Raji (cell line): Measurements from ENCODE around the gene ASPG.

Experiments
- POLR2A ChIP-seq: IDR thresholded peaks from 2 replicates; pipeline ENCODE4 v1.6.1; 2011; ENCODE audit warnings: low read depth, low read length, control low read depth; ENCODE audit not compliant: insufficient read depth

ASPG gene

DNA sequence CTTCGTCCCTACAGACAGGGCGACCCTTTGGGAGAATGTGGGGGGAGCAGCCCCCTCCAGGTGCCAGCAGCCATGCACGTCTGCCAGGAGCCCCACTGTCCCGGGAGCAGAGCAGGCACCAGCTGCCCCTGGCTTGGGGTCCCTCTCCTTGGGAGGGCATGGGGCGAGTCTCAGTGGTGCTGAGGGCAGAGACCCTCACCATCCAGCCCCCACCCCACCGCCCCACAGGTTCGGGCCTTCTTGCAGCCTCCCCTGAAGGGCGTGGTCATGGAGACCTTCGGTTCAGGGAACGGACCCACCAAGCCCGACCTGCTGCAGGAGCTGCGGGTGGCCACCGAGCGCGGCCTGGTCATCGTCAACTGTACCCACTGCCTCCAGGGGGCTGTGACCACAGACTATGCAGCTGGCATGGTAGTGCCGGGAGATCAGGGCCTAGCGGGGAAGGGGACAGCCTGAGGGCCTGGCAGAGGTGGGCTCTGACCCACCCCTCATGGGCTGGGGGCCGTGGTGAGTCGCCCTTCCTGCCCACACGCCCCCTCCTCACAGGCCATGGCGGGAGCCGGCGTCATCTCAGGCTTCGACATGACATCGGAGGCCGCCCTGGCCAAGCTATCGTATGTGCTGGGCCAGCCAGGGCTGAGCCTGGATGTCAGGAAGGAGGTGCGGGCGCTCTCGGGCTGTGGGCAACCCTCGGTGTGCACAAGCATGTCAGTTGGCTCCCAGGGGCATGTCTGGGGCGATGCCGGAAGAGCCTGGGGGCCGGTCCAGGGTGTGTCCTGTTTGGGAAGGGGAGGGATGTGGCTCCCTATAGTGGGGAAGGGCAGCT lies 18.8 kb downstream of the ASPG start:
- no peak for TF ChIP-seq POLR2A

DNA sequence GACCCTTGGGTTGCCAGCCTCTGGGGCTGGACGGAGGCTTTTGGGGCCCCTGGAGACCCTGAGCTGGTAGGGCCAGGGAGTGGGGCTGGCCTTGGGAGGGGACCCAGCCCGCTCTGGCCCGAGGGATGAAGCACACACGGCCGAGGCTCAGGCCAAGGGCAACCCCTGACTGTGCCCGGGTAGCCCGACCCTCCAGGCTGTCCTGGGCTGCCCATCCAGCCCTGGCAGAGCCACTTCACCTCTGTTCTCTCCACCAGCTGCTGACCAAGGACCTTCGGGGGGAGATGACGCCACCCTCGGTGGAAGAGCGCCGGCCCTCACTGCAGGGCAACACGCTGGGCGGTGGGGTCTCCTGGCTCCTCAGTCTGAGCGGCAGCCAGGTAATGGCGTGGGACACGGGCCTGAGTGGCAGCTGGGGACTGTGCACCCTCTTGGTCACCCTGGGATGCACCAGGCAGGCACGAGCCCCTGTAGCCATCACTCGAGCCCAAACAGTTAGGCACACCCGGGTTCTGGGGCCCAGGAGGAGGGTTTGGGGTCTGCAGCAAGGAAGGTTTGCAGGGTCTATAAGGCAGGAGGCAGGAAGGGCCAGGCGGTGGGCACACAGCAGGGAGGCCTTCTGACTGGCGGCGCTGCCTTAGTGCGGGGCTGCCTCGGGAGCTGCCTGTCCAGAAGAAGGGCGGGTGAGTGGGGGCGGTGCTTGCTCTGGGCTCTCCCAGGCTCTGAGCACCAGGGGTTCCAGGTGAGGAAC lies 19.7 kb downstream of the ASPG start:
- TF ChIP-seq POLR2A: no peak

DNA sequence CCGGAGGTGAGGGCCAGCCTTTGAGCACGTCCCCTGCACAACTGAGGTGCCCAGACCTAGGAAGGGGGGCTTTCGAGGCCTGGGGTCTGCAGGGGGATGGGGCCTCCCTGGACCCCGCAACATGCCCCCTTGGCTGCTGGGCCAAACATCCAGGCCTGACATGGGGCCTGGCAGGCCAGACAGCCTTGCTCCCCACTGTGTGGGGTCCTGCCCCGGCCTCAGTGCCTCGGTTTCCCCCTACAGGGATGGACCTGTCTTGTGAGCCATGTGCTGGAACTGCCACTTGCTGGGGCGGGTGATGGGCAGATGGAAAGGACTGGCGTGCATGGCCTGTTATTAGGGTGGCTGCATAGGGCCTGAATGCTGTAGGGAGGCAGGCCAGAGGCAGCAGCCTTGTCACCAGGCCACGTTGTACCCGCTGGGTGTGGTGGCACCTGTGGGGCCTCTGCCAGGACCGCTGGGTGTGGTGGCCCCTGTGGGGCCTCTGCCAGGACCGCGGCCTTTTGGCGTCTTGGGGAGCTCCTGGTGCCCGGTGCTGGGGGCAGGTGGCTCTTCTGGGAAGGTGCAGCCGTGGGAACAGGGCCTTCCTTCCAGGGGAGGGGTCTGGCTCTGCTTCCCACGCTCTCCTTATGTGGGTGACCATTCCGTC lies 20.4 kb downstream of the ASPG start:
- TF ChIP-seq POLR2A: no peak

DNA sequence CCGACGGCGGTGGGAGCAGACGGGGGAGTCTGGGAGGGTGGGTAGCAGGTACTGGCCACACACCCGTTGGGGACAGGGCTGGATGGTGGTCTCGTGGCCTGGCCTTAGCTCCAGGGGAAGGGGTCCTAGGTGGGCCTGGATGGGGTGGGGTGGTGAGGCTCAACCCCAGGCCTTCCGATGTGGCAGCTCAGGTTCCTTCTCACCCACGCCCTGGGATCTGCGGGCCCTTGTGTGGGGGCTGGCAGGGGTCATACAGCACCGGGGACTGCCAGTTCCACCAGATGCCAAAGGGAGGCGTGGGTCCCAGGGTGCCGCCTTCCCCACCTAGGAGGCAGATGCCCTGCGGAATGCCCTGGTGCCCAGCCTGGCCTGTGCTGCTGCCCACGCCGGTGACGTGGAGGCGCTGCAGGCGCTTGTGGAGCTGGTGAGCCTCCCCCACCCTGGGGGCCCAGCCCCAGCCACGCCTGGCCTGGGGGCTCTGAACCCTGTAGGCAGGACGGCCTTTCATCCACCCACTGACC lies 21.0 kb downstream of the ASPG start:
- no peak for TF ChIP-seq POLR2A

DNA sequence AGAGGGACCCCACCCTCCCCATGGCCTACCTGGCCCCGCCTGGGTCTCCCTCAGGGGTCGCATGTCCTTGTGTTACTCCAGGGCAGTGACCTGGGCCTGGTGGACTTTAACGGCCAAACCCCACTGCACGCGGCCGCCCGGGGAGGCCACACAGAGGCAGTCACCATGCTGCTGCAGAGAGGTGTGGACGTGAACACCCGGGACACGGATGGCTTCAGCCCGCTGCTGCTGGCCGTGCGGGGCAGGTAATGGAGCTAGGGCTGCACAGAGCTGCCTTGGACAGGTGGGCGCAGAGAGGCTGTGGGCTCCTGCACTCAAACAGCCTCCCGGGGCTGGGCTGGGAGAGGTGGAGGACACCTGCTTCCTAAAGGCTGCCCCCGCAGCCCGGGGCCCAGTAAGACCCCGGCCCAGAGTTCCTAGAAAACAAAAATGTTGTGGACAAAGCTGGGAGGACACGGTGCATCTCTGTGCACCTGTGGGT lies 21.6 kb downstream of the ASPG start:
- TF ChIP-seq POLR2A: no peak

DNA sequence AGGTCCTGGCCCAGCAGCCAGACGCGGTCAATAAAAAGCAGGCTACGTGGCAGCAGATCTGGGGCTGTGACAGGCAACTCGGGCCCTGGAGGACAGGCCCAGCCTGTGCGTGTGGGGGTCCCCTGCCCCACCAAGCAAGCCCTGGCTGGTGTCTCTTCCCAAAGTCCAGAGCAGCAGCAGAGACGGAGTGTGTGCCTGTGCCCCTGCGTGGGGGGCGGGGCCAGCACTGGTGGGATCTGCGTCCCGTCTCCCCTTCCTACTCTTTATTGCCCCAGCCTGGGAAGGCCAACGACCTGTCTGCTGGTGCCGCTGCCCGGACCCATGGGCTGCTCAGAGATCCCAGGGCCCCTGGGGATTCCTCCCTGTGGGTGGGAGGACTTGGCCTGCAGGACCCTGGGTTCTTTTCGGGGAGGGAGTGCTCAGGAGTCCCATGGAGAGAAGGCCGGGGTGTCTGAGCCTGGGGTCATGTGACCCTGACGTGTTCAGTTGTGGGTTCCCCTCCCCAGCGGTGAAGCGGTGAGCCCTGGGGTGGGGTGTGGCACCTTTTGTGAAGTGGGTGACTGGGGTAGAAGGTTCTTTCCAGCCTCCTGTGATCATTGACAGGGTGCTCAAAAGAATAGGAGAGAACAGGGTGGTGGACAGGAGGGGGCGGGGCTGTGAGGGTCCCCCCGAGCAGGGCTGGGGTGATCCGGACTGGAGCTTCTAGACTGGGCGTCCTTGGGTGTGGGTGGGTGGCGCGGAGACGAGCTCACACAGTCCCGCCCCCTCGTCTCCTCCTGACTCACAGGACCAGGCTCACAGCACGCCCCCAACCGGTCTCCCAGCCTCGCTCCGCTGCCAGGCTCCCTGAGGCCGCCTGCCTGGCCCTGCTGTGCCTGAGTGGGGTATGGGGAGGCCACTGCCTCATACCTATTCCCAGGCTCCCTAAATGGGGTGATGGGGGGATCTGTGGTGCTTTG lies 22.4 kb downstream of the ASPG start:
- TF ChIP-seq POLR2A: no peak

DNA sequence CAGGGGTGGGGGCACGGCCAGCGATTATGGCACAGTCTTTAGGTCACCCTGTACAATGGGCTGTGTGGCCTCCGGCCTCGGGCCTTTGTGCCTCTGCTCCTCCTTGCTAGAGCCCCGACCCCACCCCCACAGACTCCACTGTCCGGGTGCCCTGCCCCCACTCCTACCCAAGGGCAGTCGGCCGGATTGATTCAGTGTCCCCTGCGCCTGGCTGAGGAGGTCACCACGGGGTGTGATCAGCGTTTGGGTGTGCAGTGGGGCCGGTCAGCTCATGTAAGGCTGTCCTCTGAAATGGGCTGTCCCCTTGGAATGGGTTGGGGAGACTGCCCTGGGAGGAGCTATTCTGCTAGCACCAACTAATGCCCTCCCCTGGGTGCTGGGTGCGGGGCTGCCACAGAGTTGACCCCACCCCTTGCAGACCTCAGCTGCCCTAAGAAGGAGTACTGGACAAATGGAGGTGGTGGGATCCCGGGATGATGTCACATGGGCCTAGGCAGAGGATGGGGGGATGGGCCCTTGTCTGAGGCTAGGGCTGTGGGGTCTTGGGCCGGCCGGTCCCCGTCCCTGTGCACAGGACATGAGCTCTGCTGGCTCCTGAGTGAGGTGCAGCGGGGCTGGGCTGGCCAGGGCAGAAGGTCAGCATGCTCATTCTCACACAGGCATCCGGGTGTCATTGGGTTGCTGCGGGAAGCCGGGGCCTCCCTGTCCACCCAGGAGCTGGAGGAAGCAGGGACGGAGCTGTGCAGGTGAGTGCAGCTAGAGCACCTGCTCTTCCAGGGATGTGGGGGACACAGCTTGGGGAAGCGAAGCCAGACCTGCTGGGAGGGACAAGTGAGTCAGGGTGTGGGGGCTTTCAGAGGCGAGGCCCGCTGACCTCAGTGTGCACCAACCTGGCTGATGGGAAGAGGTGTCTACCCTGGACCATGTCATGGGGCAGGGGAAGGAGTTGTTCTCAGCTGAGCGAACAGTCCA lies 23.4 kb downstream of the ASPG start:
- TF ChIP-seq POLR2A: no peak

DNA sequence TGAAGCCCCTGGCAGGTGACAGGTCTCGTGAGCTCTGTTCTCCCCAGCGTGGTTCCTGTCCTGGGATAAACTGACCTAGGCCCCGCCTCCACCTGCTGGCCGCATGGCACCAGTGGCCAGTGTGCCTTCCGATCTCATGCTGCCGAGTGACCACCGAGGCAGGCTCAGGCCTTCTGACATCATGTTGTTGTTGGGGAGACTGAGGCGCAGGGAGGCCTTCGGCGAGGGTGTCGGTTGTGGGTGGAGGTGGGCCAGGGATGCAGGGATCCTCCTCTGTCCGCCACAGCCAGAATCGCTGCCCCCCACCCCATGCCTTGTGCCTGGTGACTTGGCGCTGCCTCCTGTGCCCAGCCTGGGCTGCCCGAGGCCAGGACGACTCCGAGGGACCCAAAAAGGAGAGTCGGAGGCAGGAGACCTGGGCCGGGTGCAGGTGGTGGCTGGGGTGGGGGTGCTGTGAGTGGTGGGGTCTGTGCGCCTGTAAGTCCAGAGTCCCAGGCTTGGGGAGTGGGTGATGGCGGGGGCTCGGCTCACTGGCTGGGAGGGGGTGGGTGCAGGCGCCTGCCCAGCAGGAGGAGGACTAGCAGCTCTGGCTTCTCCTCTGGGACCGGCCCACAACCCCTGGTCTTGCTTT lies 24.3 kb downstream of the ASPG start:
- no peak for TF ChIP-seq POLR2A

DNA sequence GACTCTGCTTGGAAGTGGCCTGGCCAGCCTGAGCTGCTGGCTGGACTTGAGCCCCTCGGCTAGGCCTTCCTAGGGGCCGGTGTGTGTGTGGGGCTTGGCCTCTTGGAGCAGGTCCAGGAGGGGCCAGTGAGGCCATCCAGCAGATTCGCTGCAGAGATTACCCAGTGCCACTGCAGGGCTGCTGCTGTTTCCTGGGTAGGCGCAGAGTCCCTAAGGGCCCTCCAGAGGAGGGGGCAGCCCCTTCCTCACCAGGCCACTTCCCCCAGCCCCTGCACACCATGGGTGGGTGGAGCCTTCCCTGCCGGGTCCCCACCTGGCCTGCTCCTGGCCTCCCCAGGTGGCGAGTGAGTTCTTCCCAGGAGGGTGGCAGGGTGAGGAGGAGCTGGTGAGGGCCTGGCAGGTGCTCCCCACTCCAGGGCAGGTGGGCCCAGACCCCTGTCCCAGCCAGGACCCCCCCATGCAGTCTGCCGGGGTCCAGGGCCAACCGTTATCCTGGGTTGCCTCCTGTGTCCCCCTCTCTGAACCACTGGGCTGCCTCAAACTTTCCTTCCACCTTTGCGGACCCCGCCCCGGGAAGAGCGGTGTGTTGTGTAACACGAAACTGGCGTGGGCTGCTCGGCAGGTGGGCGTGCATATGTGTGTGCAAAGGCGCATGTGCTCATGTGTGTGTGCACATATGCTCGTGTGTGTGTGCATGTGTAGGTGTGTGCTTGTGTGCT lies 25.1 kb downstream of the ASPG start:
- no peak for TF ChIP-seq POLR2A

DNA sequence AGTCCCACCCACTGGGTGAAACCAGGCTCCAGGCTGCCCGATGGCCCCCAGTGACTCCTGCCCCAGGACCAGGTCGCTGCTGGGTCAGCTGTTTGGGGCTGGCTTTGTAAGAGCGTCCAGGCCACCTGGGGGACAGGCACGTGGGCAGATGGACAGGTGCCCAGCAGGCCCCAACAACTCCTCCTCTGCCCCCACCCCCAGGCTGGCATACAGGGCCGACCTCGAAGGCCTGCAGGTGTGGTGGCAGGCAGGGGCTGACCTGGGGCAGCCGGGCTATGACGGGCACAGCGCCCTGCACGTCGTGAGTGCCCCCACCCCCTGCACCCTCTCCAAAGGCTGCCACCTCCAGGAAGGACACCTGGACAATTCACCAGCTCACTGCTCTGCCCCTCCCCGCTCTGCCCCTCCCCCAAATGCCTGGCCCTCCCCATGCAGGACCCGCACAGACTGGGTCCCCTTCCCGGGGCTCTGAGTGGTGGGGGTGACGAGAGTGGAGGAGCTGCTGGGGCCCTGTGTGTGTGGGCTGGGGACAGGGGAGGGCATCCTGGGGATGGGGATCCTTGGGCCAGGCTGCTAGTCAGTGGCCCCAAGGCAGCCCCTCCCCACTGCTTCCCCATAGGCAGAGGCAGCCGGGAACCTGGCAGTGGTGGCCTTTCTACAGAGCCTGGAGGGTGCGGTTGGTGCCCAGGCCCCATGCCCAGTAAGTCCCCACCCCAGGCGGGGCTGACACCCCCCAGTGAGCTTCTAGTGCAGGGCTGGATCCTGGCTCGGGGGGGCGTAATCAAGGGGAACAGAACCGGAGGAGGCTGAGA lies 26.0 kb downstream of the ASPG start:
- no peak for TF ChIP-seq POLR2A

DNA sequence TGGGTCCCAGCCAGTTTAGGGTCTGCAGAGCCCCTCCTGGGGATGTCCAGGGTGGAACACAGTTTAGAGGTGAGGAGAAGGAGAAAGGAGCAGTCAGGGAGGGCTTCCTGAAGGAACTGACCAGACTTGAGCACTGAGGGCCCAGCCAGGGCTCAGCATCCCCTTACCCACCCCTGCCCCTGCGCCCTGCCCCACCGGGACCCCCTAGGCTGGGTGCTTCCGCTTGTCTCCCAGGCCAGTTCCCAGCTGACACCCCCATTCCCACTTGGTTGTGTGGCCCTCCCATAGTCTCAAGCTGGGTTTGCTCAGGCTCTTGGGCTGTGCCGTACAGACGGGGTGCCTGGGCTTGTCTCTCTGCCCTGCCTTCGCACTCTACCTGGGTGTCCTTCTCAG lies 26.6 kb downstream of the ASPG start:
- TF ChIP-seq POLR2A: no peak
